Activated CD4-positive, alpha-beta T cell treated with anti-CD3 and anti-CD28 coated beads for 48 hours (primary cell): ENCODE measurements around the gene OR52E4.

Experiments used
- DNase-seq: peaks from one replicate; pipeline ENCODE4 v3.0.0-alpha.2; 2020

Gene OR52E4

GRCh38 chr11:5929571-5930368, 49.3 kb downstream of the OR52E4 start:
- DNase-seq, result no peak

- DNase-seq, result no peak
Measured at GRCh38 chr11:5930614-5931013, 50.2 kb downstream of the OR52E4 start.

GRCh38 chr11:5931061-5931460, 50.6 kb downstream of the OR52E4 start:
- DNase-seq, result no peak

GRCh38 chr11:5932671-5933070, 52.2 kb downstream of the OR52E4 start:
- DNase-seq, result no peak

- no peak for DNase-seq
Measured at GRCh38 chr11:5933116-5933515, 52.7 kb downstream of the OR52E4 start.
